ENCODE data around the gene ITPR2. TPM values are rescaled to one million over a fixed set of nuclear protein-coding genes. Genes with fewer than 3 reads are reported as not detected.
"Not testable (repeated sequence)": the region's sequence is repeated elsewhere in the genome, so short reads cannot be mapped to it uniquely, and the experiment has no call there.

ITPR2 gene
- total RNA-seq, 1 experiment from 2014 or later: 9.4 TPM

- DNase-seq: no peak
- H3K36me3 ChIP-seq (replicated peaks; ENCODE audit: control insufficient read depth, insufficient read depth, low read length): no peaks in the 10 kb centered on the region
Measured at GRCh38 chr12:26323673-26324072, 509.3 kb downstream of the ITPR2 start.

GRCh38 chr12:26319511-26319910 lies 513.5 kb downstream of the ITPR2 start:
- Histone ChIP-seq H3K27me3 (ENCODE audit: control insufficient read depth, insufficient read depth, low read length) (no peaks in the 10 kb centered on the region), H3K36me3 (replicated peaks; ENCODE audit: control insufficient read depth, insufficient read depth, low read length) (no peaks in the 10 kb centered on the region), H3K4me3 (ENCODE audit: insufficient read depth, low read depth, low read length) (no peak overlapping the region)
- DNase-seq: no peak

More at GRCh38 chr12:26323673-26324072, 509.3 kb downstream of the ITPR2 start:
- no peak overlapping the region for H3K4me3 ChIP-seq (ENCODE audit: insufficient read depth, low read depth, low read length)
- H3K27me3 ChIP-seq (ENCODE audit: control insufficient read depth, insufficient read depth, low read length): no peaks in the 10 kb centered on the region

- DNase-seq: no peak
- Histone ChIP-seq H3K36me3 (replicated peaks; ENCODE audit: control insufficient read depth, insufficient read depth, low read length) (no peaks in the 10 kb centered on the region), H3K27me3 (ENCODE audit: control insufficient read depth, insufficient read depth, low read length) (no peaks in the 10 kb centered on the region), H3K4me3 (ENCODE audit: insufficient read depth, low read depth, low read length) (no peak overlapping the region)
Measured at GRCh38 chr12:26318661-26319068, 514.3 kb downstream of the ITPR2 start.

- no peaks in the 10 kb centered on the region for H3K27me3 ChIP-seq (ENCODE audit: control insufficient read depth, insufficient read depth, low read length)
- no peaks in the 10 kb centered on the region for H3K36me3 ChIP-seq (replicated peaks; ENCODE audit: control insufficient read depth, insufficient read depth, low read length)
- H3K4me3 ChIP-seq (ENCODE audit: insufficient read depth, low read depth, low read length): no peak overlapping the region
- no peak for DNase-seq
Measured at GRCh38 chr12:26317942-26318575, 514.9 kb downstream of the ITPR2 start.

GRCh38 chr12:26314103-26314502 lies 518.9 kb downstream of the ITPR2 start:
- H3K4me3 ChIP-seq (ENCODE audit: insufficient read depth, low read depth, low read length); H3K27me3 ChIP-seq (ENCODE audit: control insufficient read depth, insufficient read depth, low read length): not testable (repeated sequence)

GRCh38 chr12:26310489-26310888 lies 522.5 kb downstream of the ITPR2 start:
- DNase-seq; H3K4me3 ChIP-seq (ENCODE audit: insufficient read depth, low read depth, low read length); H3K36me3 ChIP-seq (replicated peaks; ENCODE audit: control insufficient read depth, insufficient read depth, low read length); H3K27me3 ChIP-seq (ENCODE audit: control insufficient read depth, insufficient read depth, low read length): not testable (repeated sequence)

More at GRCh38 chr12:26314103-26314502, 518.9 kb downstream of the ITPR2 start:
- DNase-seq; H3K36me3 ChIP-seq (replicated peaks; ENCODE audit: control insufficient read depth, insufficient read depth, low read length): not testable (repeated sequence)

- H3K36me3 ChIP-seq (replicated peaks; ENCODE audit: control insufficient read depth, insufficient read depth, low read length): no peaks in the 10 kb centered on the region
- H3K4me3 ChIP-seq (ENCODE audit: insufficient read depth, low read depth, low read length): no peak overlapping the region
- no peaks in the 10 kb centered on the region for H3K27me3 ChIP-seq (ENCODE audit: control insufficient read depth, insufficient read depth, low read length)
- DNase-seq: no peak
Measured at GRCh38 chr12:26309634-26310033, 523.4 kb downstream of the ITPR2 start.

- Histone ChIP-seq H3K36me3 (replicated peaks; ENCODE audit: control insufficient read depth, insufficient read depth, low read length) (no peaks in the 10 kb centered on the region), H3K27me3 (ENCODE audit: control insufficient read depth, insufficient read depth, low read length) (no peaks in the 10 kb centered on the region), H3K4me3 (ENCODE audit: insufficient read depth, low read depth, low read length) (no peak overlapping the region)
- DNase-seq: no peak
Measured at GRCh38 chr12:26304273-26304672, 528.7 kb downstream of the ITPR2 start.

- DNase-seq: no peak
- Histone ChIP-seq H3K27me3 (ENCODE audit: control insufficient read depth, insufficient read depth, low read length) (no peaks in the 10 kb centered on the region), H3K36me3 (replicated peaks; ENCODE audit: control insufficient read depth, insufficient read depth, low read length) (no peaks in the 10 kb centered on the region), H3K4me3 (ENCODE audit: insufficient read depth, low read depth, low read length) (no peak overlapping the region)
Measured at GRCh38 chr12:26303418-26303817, 529.6 kb downstream of the ITPR2 start.

GRCh38 chr12:26302776-26303175 lies 530.2 kb downstream of the ITPR2 start:
- Histone ChIP-seq H3K4me3 (ENCODE audit: insufficient read depth, low read depth, low read length) (no peak overlapping the region), H3K27me3 (ENCODE audit: control insufficient read depth, insufficient read depth, low read length) (no peaks in the 10 kb centered on the region), H3K36me3 (replicated peaks; ENCODE audit: control insufficient read depth, insufficient read depth, low read length) (no peaks in the 10 kb centered on the region)
- no peak for DNase-seq

- no peak overlapping the region for H3K4me3 ChIP-seq (ENCODE audit: insufficient read depth, low read depth, low read length)
- no peaks in the 10 kb centered on the region for H3K36me3 ChIP-seq (replicated peaks; ENCODE audit: control insufficient read depth, insufficient read depth, low read length)
- no peaks in the 10 kb centered on the region for H3K27me3 ChIP-seq (ENCODE audit: control insufficient read depth, insufficient read depth, low read length)
- DNase-seq: no peak
Measured at GRCh38 chr12:26299751-26300150, 533.2 kb downstream of the ITPR2 start.

GRCh38 chr12:26298785-26299621 lies 534.0 kb downstream of the ITPR2 start:
- H3K4me3 ChIP-seq (ENCODE audit: insufficient read depth, low read depth, low read length): no peak overlapping the region
- DNase-seq: peak; percentile 12
- H3K27me3 ChIP-seq (ENCODE audit: control insufficient read depth, insufficient read depth, low read length): no peaks in the 10 kb centered on the region
- H3K36me3 ChIP-seq (replicated peaks; ENCODE audit: control insufficient read depth, insufficient read depth, low read length): no peaks in the 10 kb centered on the region

- Histone ChIP-seq H3K36me3 (replicated peaks; ENCODE audit: control insufficient read depth, insufficient read depth, low read length) (no peaks in the 10 kb centered on the region), H3K27me3 (ENCODE audit: control insufficient read depth, insufficient read depth, low read length) (no peaks in the 10 kb centered on the region), H3K4me3 (ENCODE audit: insufficient read depth, low read depth, low read length) (no peak overlapping the region)
- DNase-seq: no peak
Measured at GRCh38 chr12:26297396-26298070, 535.5 kb downstream of the ITPR2 start.

- Histone ChIP-seq H3K27me3 (ENCODE audit: control insufficient read depth, insufficient read depth, low read length) (no peaks in the 10 kb centered on the region), H3K4me3 (ENCODE audit: insufficient read depth, low read depth, low read length) (no peak overlapping the region), H3K36me3 (replicated peaks; ENCODE audit: control insufficient read depth, insufficient read depth, low read length) (no peaks in the 10 kb centered on the region)
- DNase-seq: no peak
Measured at GRCh38 chr12:26295001-26295400, 538.0 kb downstream of the ITPR2 start.

- no peak for DNase-seq
- H3K36me3 ChIP-seq (replicated peaks; ENCODE audit: control insufficient read depth, insufficient read depth, low read length): no peaks in the 10 kb centered on the region
- H3K4me3 ChIP-seq (ENCODE audit: insufficient read depth, low read depth, low read length): no peak overlapping the region
- no peaks in the 10 kb centered on the region for H3K27me3 ChIP-seq (ENCODE audit: control insufficient read depth, insufficient read depth, low read length)
Measured at GRCh38 chr12:26293612-26294011, 539.4 kb downstream of the ITPR2 start.

Measured in H7 (cell line).